Smooth muscle cell of the umbilical artery (primary cell): ENCODE results near the gene SPDYE1. TPM values are rescaled to one million over a fixed set of nuclear protein-coding genes. Genes with fewer than 3 reads are reported as not detected.

ENCODE experiments used
- total RNA-seq: library from RNA; depleted of rRNA; stranded (reverse); fragments of >200 nt; gene quantifications from 2 replicates; pipeline ENCODE4 v1.2.3, GENCODE V29; 2014

The SPDYE1 gene, protein sequence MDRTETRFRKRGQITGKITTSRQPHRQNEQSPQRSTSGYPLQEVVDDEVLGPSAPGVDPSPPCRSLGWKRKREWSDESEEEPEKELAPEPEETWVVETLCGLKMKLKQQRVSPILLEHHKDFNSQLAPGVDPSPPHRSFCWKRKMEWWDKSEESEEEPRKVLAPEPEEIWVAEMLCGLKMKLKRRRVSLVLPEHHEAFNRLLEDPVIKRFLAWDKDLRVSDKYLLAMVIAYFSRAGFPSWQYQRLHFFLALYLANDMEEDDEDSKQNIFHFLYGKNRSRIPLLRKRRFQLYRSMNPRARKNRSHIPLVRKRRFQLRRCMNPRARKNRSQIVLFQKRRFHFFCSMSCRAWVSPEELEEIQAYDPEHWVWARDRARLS
- total RNA-seq: not detected in 2 replicates

DNA sequence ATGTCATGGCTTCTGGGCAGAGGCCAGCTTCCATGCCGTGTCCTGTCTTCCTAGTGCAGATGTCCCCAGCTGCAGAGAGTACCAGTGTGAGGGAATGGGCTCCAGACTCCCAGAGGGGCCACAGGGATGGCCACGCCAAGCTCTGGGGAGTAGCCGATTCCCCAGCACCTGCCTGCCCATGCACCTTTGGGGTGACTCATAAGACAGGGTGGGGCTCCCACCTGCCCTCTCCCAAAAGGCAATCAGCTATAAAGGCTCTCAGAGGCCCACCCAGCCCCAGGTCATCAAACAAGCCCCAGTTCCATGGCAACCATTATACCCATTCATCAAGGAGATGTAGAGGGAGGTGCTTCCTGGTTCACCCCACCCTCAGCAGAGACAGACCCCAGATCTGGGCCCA is at the start of gene SPDYE1:
SPDYE1 (plus strand) TSS at position 366 of the 400 bp plus-strand sequence. CDS start 2,053 bp downstream, outside the sequence.

DNA sequence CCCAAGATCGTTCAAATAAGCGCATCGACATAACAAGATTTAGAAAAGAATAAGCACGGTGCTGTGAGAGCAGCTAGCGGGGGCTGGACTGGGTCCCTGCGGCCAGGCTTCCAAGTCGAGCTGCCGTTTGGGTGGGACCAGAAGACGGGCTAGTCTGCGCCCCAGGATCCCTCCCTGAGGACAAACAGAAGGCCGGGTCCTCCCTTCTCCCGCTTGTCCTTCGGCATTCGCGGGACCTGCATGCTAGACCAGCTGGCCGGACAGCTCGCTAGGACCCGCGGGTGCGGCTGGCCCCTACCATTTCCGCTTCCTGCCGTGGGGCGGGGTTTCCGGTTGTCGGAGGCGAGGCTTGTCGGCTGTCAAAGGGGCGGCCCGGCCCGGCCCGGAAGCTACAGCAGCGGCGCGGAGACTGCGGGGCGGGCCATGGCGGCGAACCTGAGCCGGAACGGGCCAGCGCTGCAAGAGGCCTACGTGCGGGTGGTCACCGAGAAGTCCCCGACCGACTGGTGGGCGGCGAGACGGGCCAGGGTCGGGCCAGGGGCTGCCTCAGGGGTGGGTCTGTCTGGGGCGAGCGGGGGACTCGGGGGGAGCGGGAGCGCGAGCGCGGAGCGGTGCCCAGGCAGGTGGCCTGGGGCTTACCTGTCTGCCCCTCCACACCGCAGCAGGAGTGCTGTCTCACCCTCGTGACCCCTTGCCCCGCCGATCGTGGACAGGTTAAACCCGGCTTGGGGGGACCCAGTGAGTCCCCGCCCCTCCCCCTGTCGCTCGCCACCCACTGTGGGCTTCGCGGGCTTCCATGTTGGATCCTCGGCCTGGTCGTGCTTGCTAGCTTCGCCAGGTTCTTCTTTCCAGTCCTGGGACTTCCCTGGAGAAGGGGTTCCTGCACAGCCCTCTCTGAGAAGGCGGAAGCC is 46.9 kb downstream of the SPDYE1 start, which contains the start of gene DBNL:
DBNL (plus strand) TSS at position 388 of the 911 bp plus-strand sequence; CDS start at position 424, 36 bp downstream.

Other genes starting within 250 kb of the SPDYE1 start
- 26.7 and 31.5 TPM in 2 replicates for gene BLVRA, start 239.2 kb upstream of the SPDYE1 start, total RNA-seq
- 37.0 and 67.1 TPM in 2 replicates for gene MRPS24, start 128.4 kb upstream of the SPDYE1 start, total RNA-seq
- gene URGCP, start 91.3 kb upstream of the SPDYE1 start, total RNA-seq: 25.7 and 25.8 TPM in 2 replicates
- 8.6 and 9.8 TPM in 2 replicates for gene UBE2D4, start 71.5 kb upstream of the SPDYE1 start, total RNA-seq
- 125 and 154 TPM in 2 replicates for gene DBNL, start 46.8 kb downstream of the SPDYE1 start, total RNA-seq
- gene PGAM2, start 67.7 kb downstream of the SPDYE1 start, total RNA-seq: not detected in 2 replicates
- gene POLM, start 84.6 kb downstream of the SPDYE1 start, total RNA-seq: 7.4 and 14.7 TPM in 2 replicates
- 34.4 and 72.7 TPM in 2 replicates for gene AEBP1, start 106.4 kb downstream of the SPDYE1 start, total RNA-seq
- 53.2 and 78.5 TPM in 2 replicates for gene POLD2, start 125.7 kb downstream of the SPDYE1 start, total RNA-seq
- gene MYL7, start 143.4 kb downstream of the SPDYE1 start, total RNA-seq: not detected in 2 replicates
- gene GCK, start 191.5 kb downstream of the SPDYE1 start, total RNA-seq: 0.30 TPM in 1 of 2 replicates, not detected in the other
- 108 and 121 TPM in 2 replicates for gene YKT6, start 203.1 kb downstream of the SPDYE1 start, total RNA-seq